ENCODE results near the gene EXOC5. TPM values are rescaled to one million over a fixed set of nuclear protein-coding genes. Genes with fewer than 3 reads are reported as not detected.
"Not testable (repeated sequence)": the region's sequence is repeated elsewhere in the genome, so short reads cannot be mapped to it uniquely, and the experiment has no call there.

EXOC5 gene
- polyA plus RNA-seq, 3 donors = 7.9 to 52.5 (median 49.9) TPM

GRCh38 chr14:57205938-57206337 lies 62.8 kb downstream of the EXOC5 start:
- peaks cover 2% of the 10 kb centered on the region for H3K4me1 Mint-ChIP-seq
- Histone ChIP-seq H3K9ac (ENCODE audit: insufficient read depth, low read length, poor library complexity, severe bottlenecking) (no peak overlapping the region), H3K9me3 (replicated peaks in 1 of 2; ENCODE audit: control insufficient read depth in 1 of 2, insufficient read depth in 1 of 2, low read length in 2 of 2) (no peaks in the 10 kb centered on the region), H3K4me3 (replicated peaks in 1 of 3; ENCODE audit: low read depth in 2 of 3, low read length in 3 of 3) (no peak overlapping the region), H3K4me2 (replicated peaks; ENCODE audit: extremely low read depth, low read length, poor library complexity, severe bottlenecking) (no peak overlapping the region), H3K27ac (ENCODE audit: low read depth in 1 of 2, low read length in 2 of 2) (no peak overlapping the region), H3K79me2 (ENCODE audit: insufficient read depth, low read length) (no peaks in the 10 kb centered on the region), H2AFZ (ENCODE audit: insufficient read depth, low read depth, low read length, poor library complexity, severe bottlenecking) (no peak overlapping the region), H4K20me1 (ENCODE audit: insufficient read depth, low read length) (no peaks in the 10 kb centered on the region), H3K36me3 (replicated peaks in 1 of 2; ENCODE audit: control insufficient read depth in 1 of 2, insufficient read depth in 2 of 2, low read length in 2 of 2) (peaks cover 26 to 35% of the 10 kb centered on the region in 2 donors), H3K27me3 (ENCODE audit: control insufficient read depth in 2 of 2, insufficient read depth in 2 of 2, low read length in 2 of 2) (no peaks in the 10 kb centered on the region), H3K4me1 (ENCODE audit: control insufficient read depth in 1 of 2, insufficient read depth in 2 of 2, low read length in 2 of 2) (no peaks in the 10 kb centered on the region)
- peaks cover 22 to 28% of the 10 kb centered on the region in 2 donors for H3K36me3 Mint-ChIP-seq
- no peak for TF ChIP-seq CTCF (IDR thresholded peaks at IDR 0.05)
- no peaks in the 10 kb centered on the region for H3K9me3 Mint-ChIP-seq
- no peak overlapping the region for H3K4me3 Mint-ChIP-seq
- no peak overlapping the region for H3K27ac Mint-ChIP-seq
- peak in 1 of 3 donors; percentile 4 for DNase-seq
- no CpG with 5 or more reads among the region's 5 CpGs for WGBS (ENCODE audit: insufficient coverage)
- no peaks in the 10 kb centered on the region for H3K27me3 Mint-ChIP-seq (ENCODE audit: low read depth in 3 of 3)
- intact Hi-C loops (cut with micrococcal nuclease) = no loop called here

DNA sequence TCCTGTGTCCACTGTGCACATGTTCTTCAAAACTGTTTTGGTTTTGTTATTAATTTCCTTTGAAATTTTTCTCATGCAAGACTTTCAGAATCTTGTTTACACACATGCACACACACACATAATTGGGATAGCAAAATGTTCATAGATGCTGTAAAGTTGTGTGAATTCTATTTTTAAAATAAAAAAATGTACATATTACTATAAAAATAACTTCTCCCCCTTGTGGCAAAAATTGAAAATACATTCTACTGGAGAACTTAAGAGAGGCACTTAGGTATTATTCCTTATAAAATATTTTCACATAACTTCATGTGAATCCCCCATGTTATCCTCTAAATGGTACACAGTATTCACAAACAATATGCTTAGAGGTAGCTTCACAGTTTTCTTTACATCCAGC lies 66.0 kb downstream of the EXOC5 start:
- H3K9me3 ChIP-seq (replicated peaks in 1 of 2; ENCODE audit: control insufficient read depth in 1 of 2, insufficient read depth in 1 of 2, low read length in 2 of 2); H2AFZ ChIP-seq (ENCODE audit: insufficient read depth, low read depth, low read length, poor library complexity, severe bottlenecking); H3K36me3 Mint-ChIP-seq; H3K4me1 ChIP-seq (ENCODE audit: control insufficient read depth in 1 of 2, insufficient read depth in 2 of 2, low read length in 2 of 2); intact Hi-C loops (cut with micrococcal nuclease); H3K4me3 Mint-ChIP-seq; H3K4me3 ChIP-seq (replicated peaks in 1 of 3; ENCODE audit: low read depth in 2 of 3, low read length in 3 of 3); H3K4me1 Mint-ChIP-seq; DNase-seq; H3K27ac ChIP-seq (ENCODE audit: low read depth in 1 of 2, low read length in 2 of 2); H3K27me3 ChIP-seq (ENCODE audit: control insufficient read depth in 2 of 2, insufficient read depth in 2 of 2, low read length in 2 of 2); H3K27me3 Mint-ChIP-seq (ENCODE audit: low read depth in 3 of 3); H4K20me1 ChIP-seq (ENCODE audit: insufficient read depth, low read length); H3K79me2 ChIP-seq (ENCODE audit: insufficient read depth, low read length); H3K27ac Mint-ChIP-seq; H3K4me2 ChIP-seq (replicated peaks; ENCODE audit: extremely low read depth, low read length, poor library complexity, severe bottlenecking); H3K9ac ChIP-seq (ENCODE audit: insufficient read depth, low read length, poor library complexity, severe bottlenecking); H3K9me3 Mint-ChIP-seq: not testable (repeated sequence)
- peaks cover under 1 to 10% of the 10 kb centered on the region in 2 donors for H3K36me3 ChIP-seq (replicated peaks in 1 of 2; ENCODE audit: control insufficient read depth in 1 of 2, insufficient read depth in 2 of 2, low read length in 2 of 2)
- TF ChIP-seq CTCF (IDR thresholded peaks at IDR 0.05) = peak; percentile 51

All from CD14-positive monocyte (primary cell).